ENCODE measurements around the gene ADAMTSL1.
"Not testable (repeated sequence)": the region's sequence is repeated elsewhere in the genome, so short reads cannot be mapped to it uniquely, and the experiment has no call there.

Gene ADAMTSL1

GRCh38 chr9:18907927-18908625 lies 434.1 kb downstream of the ADAMTSL1 start:
- no peak for DNase-seq (ENCODE audit: low spot score)

GRCh38 chr9:18909140-18910018 lies 435.4 kb downstream of the ADAMTSL1 start:
- DNase-seq (ENCODE audit: low spot score): no peak

GRCh38 chr9:18910435-18910834 lies 436.5 kb downstream of the ADAMTSL1 start:
- no peak for DNase-seq (ENCODE audit: low spot score)

GRCh38 chr9:18910916-18911315 lies 437.0 kb downstream of the ADAMTSL1 start:
- no peak for DNase-seq (ENCODE audit: low spot score)

- DNase-seq (ENCODE audit: low spot score): no peak
Observed at GRCh38 chr9:18911714-18912342, 437.9 kb downstream of the ADAMTSL1 start.

GRCh38 chr9:18920141-18921084 lies 446.5 kb downstream of the ADAMTSL1 start:
- DNase-seq (ENCODE audit: low spot score): no peak

- no peak for DNase-seq (ENCODE audit: low spot score)
Observed at GRCh38 chr9:18921366-18922075, 447.6 kb downstream of the ADAMTSL1 start.

- DNase-seq (ENCODE audit: low spot score): no peak
Observed at GRCh38 chr9:18922161-18922885, 448.4 kb downstream of the ADAMTSL1 start.

- DNase-seq (ENCODE audit: low spot score): no peak
Observed at GRCh38 chr9:18923167-18923566, 449.2 kb downstream of the ADAMTSL1 start.

GRCh38 chr9:18923671-18924430 lies 449.9 kb downstream of the ADAMTSL1 start:
- no peak for DNase-seq (ENCODE audit: low spot score)

- DNase-seq (ENCODE audit: low spot score): no peak
Observed at GRCh38 chr9:18925880-18926279, 451.9 kb downstream of the ADAMTSL1 start.

- DNase-seq (ENCODE audit: low spot score): no peak
Observed at GRCh38 chr9:18926513-18926912, 452.6 kb downstream of the ADAMTSL1 start.

- DNase-seq (ENCODE audit: low spot score): no peak
Observed at GRCh38 chr9:18928711-18929110, 454.8 kb downstream of the ADAMTSL1 start.

- not testable (repeated sequence) for DNase-seq (ENCODE audit: low spot score)
Observed at GRCh38 chr9:18930611-18931010, 456.7 kb downstream of the ADAMTSL1 start.

GRCh38 chr9:18935541-18935940 lies 461.6 kb downstream of the ADAMTSL1 start:
- DNase-seq (ENCODE audit: low spot score): no peak

GRCh38 chr9:18936094-18936871 lies 462.3 kb downstream of the ADAMTSL1 start:
- no peak for DNase-seq (ENCODE audit: low spot score)

- no peak for DNase-seq (ENCODE audit: low spot score)
Observed at GRCh38 chr9:18939943-18940342, 466.0 kb downstream of the ADAMTSL1 start.

- no peak for DNase-seq (ENCODE audit: low spot score)
Observed at GRCh38 chr9:18941060-18941740, 467.2 kb downstream of the ADAMTSL1 start.

All from hematopoietic multipotent progenitor cell treated with erythropoietin and hydrocortisone succinate and interleukin-3 and kit ligand, for 15 days (in vitro differentiated cells).